H7 (cell line): ENCODE results near the gene FUT6. TPM values are rescaled to one million over a fixed set of nuclear protein-coding genes. Genes with fewer than 3 reads are reported as not detected.
"Not testable (repeated sequence)": the region's sequence is repeated elsewhere in the genome, so short reads cannot be mapped to it uniquely, and the experiment has no call there.

Experiments
- DNase-seq: peaks from one replicate; pipeline ENCODE4 v3.0.0; 2012
- H3K27me3 ChIP-seq: 2 replicates; pipeline ENCODE4 v1.6.0; 2011; ENCODE audit warnings: mild to moderate bottlenecking, low read length; ENCODE audit not compliant: control insufficient read depth, insufficient read depth
- H3K36me3 ChIP-seq: replicated peaks from 2 replicates; pipeline ENCODE4 v1.5.1; 2011; ENCODE audit warnings: low read length; ENCODE audit not compliant: control insufficient read depth, insufficient read depth
- H3K4me3 ChIP-seq: 2 replicates; pipeline ENCODE4 v1.5.1; 2011; ENCODE audit warnings: low read depth, mild to moderate bottlenecking, control low read depth, low read length, moderate library complexity; ENCODE audit not compliant: insufficient read depth
- total RNA-seq: library from RNA; depleted of rRNA; stranded (reverse); fragments of >200 nt; shearing (Covaris generic); gene quantifications from 2 replicates; pipeline ENCODE4 v1.2.3, GENCODE V29; 2014; rRNA removed

FUT6 gene
- total RNA-seq, 1 experiment from 2014 or later, result not detected

DNA sequence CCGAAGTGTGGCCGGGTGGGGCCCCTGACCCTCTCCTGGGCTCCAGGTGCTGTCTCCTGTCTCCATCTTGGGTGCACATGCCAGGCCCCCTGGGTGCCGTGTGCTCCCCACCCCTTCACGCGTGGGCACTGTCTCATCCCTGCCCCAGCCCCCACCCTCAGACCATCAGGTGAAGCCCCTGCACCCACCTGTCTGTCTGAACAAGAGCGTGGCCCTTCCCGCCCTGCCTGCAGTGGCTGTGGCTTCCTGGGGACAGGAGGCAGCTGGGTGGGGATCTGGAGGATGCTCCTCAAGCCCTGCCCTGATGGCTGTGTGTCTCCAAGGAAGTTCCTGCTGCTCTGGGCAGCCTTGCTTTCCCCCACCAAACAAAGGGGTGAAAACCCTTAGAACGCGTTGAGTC is 57.2 kb downstream of the FUT6 start:
- Histone ChIP-seq H3K4me3 (no peak overlapping the region), H3K36me3 (peaks cover 10% of the 10 kb centered on the region), H3K27me3 (no peaks in the 10 kb centered on the region)
- peak; percentile 25 for DNase-seq

DNA sequence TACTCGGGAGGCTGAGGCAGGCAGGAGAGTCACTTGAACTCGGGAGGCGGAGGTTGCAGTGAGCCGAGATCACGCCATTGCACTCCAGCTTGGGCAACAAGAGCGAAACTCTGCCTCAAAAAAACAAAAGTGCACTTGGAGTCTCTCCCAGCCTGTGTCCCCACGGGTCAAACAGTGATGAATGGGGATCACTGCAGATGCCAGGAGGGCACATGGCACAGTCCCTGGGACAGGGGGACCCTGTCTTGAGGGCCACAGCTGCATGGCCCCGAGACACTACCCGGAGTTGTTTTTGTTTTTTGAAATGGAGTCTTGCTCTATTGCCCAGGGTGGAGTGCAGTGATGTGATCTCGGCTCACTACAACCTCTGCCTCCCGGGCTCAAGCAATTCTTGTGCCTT is 58.6 kb downstream of the FUT6 start:
- not testable (repeated sequence) for H3K4me3 ChIP-seq, H3K36me3 ChIP-seq, H3K27me3 ChIP-seq, DNase-seq

Other genes starting within 250 kb of the FUT6 start
- 26.6 and 34.3 TPM in 2 replicates for gene SAFB2, start 216.9 kb downstream of the FUT6 start, total RNA-seq
- gene SAFB, start 216.6 kb downstream of the FUT6 start, total RNA-seq, result 44.4 and 64.4 TPM in 2 replicates
- gene MICOS13, start 159.2 kb downstream of the FUT6 start, total RNA-seq, result 53.1 and 71.4 TPM in 2 replicates
- 12.0 and 16.2 TPM in 2 replicates for gene HSD11B1L, start 158.7 kb downstream of the FUT6 start, total RNA-seq
- gene RPL36, start 149.4 kb downstream of the FUT6 start, total RNA-seq, result 1,318 and 1,675 TPM in 2 replicates
- gene LONP1, start 119.6 kb downstream of the FUT6 start, total RNA-seq, result 119 and 126 TPM in 2 replicates
- gene CATSPERD, start 119.1 kb downstream of the FUT6 start, total RNA-seq, result 0.03 TPM in 1 of 2 replicates, not detected in the other
- 1.5 and 2.2 TPM in 2 replicates for gene PRR22, start 55.0 kb downstream of the FUT6 start, total RNA-seq
- 50.8 and 52.4 TPM in 2 replicates for gene DUS3L, start 48.5 kb downstream of the FUT6 start, total RNA-seq
- 8.5 and 8.7 TPM in 2 replicates for gene NRTN, start 34.6 kb downstream of the FUT6 start, total RNA-seq
- not detected in 2 replicates for gene FUT3, start 11.7 kb upstream of the FUT6 start, total RNA-seq
- gene FUT5, start 30.8 kb upstream of the FUT6 start, total RNA-seq, result 0.18 TPM in 1 of 2 replicates, not detected in the other
- gene NDUFA11, start 64.1 kb upstream of the FUT6 start, total RNA-seq, result 181 and 244 TPM in 2 replicates
- 2.1 and 3.5 TPM in 2 replicates for gene VMAC, start 65.2 kb upstream of the FUT6 start, total RNA-seq
- gene CAPS, start 74.6 kb upstream of the FUT6 start, total RNA-seq, result 2.2 and 2.7 TPM in 2 replicates
- 73.7 and 79.7 TPM in 2 replicates for gene RANBP3, start 138.4 kb upstream of the FUT6 start, total RNA-seq